HUDEP-2 (cell line): Measurements from ENCODE around the gene RTP3.
"Not testable (repeated sequence)": the region's sequence is repeated elsewhere in the genome, so short reads cannot be mapped to it uniquely, and the experiment has no call there.

ENCODE experiments used
- DNase-seq, 76 experiments: peaks; one replicate each; lab custom pipeline; 2025; ENCODE audit not compliant: unreplicated experiment in 76 of 76; lab: John Stamatoyannopoulos, UW

The RTP3 gene

DNA sequence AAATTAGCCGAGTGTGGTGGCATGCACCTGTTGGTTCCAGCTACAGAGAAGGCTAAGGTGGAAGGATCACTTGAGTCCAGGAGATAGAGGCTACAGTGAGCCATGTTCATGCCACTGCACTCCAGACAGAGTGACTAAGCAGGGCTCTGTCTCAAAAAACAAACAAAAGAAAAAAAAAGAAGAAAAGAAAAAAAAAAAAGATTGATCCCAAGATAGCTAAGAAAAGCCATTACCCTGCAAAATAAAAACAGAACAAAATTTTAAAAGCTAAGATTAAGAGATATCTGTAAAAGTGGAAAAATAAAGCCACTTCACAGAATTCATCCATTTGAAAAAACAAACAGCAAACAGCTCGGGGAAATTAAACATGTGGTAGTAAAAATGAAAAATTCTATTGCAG is 44.6 kb downstream of the RTP3 start:
- DNase-seq = no peak

DNA sequence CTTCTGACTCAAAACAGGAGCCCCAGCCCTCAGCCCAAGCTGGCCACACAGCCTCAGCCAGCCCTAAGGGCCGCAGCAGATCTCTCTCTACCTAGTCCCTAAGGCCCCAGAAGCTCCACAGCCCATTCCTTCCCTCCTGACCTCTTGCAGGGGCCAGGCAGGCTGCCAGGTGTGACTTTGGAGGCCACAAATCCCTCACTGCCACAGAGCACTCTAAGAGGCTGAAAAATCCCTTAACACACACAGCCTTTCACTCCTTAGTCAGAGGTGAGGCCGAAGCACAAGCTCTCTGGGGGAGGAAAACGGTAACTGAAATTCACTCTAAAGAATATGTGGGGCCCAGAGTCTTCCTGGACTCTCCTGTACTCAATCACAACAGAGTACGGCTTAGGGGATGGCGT is 45.0 kb downstream of the RTP3 start:
- no peak for DNase-seq

GRCh38 chr3:46544771-46545503 is 47.2 kb downstream of the RTP3 start:
- DNase-seq = no peak

- DNase-seq = no peak
Measured at GRCh38 chr3:46545818-46546630, 48.2 kb downstream of the RTP3 start.

GRCh38 chr3:46546896-46547440 is 49.2 kb downstream of the RTP3 start:
- DNase-seq = no peak

DNA sequence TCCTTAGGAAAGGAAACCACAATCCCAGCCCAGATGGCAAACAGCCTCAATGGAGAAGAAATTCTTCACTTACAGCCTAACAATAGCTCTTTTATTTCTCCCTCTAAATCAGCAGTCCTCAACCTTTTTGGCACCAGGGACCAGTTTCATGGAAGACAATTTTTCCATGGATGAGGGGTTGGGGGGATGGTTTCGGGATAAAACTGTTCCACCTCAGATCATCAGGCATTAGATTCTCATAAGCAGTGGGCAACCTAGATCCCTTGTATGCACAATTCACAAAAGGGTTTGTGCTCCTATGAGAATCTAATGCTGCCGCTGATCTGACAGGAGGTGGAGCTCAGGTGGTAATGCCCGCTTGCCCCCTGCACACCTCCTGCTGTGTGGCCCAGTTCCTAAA is 50.8 kb downstream of the RTP3 start:
- DNase-seq = not testable (repeated sequence)

DNA sequence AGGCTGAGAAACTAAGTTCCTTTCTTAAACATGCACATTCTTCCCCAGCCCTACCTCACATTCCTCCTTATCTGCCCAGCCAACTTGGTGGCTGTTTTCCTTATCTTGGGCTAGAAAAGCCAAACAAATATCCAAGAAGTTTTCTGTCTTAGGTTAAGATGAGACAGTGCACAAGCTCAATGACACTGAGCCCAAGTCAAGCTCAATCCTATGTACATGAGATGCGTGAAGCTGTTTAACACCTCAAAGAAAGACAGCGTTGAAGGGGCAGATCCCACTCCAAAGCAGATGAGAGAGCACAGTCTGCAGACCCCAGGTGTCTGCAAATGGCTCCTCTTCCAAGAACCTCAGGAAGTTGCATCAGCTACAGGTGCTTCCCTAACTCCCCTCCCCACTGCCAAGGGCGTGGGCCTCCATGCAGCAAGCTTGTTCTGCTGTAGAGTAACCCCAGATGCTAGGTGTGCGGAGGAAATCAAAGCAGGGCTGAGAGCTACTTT is 51.7 kb downstream of the RTP3 start:
- DNase-seq = peak in 53 of 76 experiments; percentile 2 to 79 (median 36)

DNA sequence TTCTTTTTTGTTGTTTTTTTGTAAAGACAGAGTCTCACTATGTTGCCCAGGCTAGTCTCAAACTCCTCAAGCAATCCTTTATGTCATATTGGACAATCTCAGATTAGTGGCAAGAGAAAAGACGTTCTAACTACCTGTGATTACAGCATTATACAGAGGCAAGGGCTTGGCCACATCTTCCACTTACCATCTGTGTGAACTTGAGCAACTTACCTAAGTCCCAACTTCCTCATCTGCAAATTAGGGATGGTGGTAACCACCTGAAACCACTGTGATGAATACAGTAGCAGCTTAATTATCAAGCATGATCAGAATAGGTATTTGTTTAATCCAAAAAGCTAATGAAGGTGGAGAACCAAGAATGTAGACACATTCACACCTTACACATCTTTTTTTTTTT is 52.2 kb downstream of the RTP3 start:
- no peak for DNase-seq
